HEK293 (cell line): ENCODE results near the gene MED6.

Experiments used
- CTCF ChIA-PET: fragments of 350-600 bp; formaldehyde crosslinking; extraction: SDS; loops from one replicate; lab custom pipeline; 2021; ENCODE audit warnings: antibody characterized with exemption; lab: Yijun Ruan, JAX
- POLR2A ChIA-PET: fragments of 300-600 bp; formaldehyde crosslinking; extraction: SDS; loops from one replicate; lab custom pipeline; 2020; ENCODE audit warnings: antibody characterized with exemption, inconsistent platforms; lab: Yijun Ruan, JAX
- H3K27ac ChIP-seq: fragments of 200-500 bp; sonication (Bioruptor generic); 2 replicates; pipeline ENCODE4 v1.5.1; 2014; ENCODE audit warnings: low read depth, low read length, control low read depth, inconsistent platforms; ENCODE audit errors: extremely low read depth
- H3K36me3 ChIP-seq, 2 experiments: fragments of 200-500 bp in 1 of 2; sonication (Bioruptor generic) in 1 of 2; 1 replicate in 1 of 2; 2 replicates in 1 of 2; pipeline ENCODE4 v1.5.1; 2014 to 2017; ENCODE audit warnings: inconsistent platforms in 2 of 2, low read length in 2 of 2; ENCODE audit not compliant: control insufficient read depth in 2 of 2, insufficient read depth in 1 of 2
- H3K4me1 ChIP-seq: fragments of 200-500 bp; sonication (Bioruptor generic); 2 replicates; pipeline ENCODE4 v1.5.1; 2014; ENCODE audit warnings: mild to moderate bottlenecking, low read length, inconsistent platforms; ENCODE audit not compliant: control insufficient read depth, insufficient read depth
- H3K4me3 ChIP-seq: 2 replicates; pipeline ENCODE4 v1.5.1; 2011; ENCODE audit warnings: low read depth, mild to moderate bottlenecking, control low read depth, low read length, moderate library complexity
- H3K9me3 ChIP-seq: fragments of 200-500 bp; sonication (Bioruptor generic); 2 replicates; pipeline ENCODE4 v1.5.1; 2014; ENCODE audit warnings: low read depth, low read length, inconsistent platforms; ENCODE audit not compliant: control insufficient read depth, insufficient read depth
- SCRT2 ChIP-seq: fragments of 450-650 bp; formaldehyde crosslinking; IDR thresholded peaks from 2 replicates; pipeline ENCODE4 v1.5.1; 2016; ENCODE audit warnings: missing biosample characterization, missing genetic modification characterization
- SP7 ChIP-seq: fragments of 450-650 bp; formaldehyde crosslinking; IDR thresholded peaks from 2 replicates; pipeline ENCODE4 v1.5.1; 2016; ENCODE audit warnings: missing biosample characterization, missing genetic modification characterization
- ZFP3 ChIP-seq: fragments of 450-650 bp; formaldehyde crosslinking; IDR thresholded peaks from 2 replicates; pipeline ENCODE4 v1.5.1; 2016; ENCODE audit warnings: low read depth, missing biosample characterization, missing genetic modification characterization
- ZNF133 ChIP-seq: fragments of 450-650 bp; formaldehyde crosslinking; IDR thresholded peaks from 2 replicates; pipeline ENCODE4 v1.5.1; 2016; ENCODE audit warnings: missing biosample characterization, missing genetic modification characterization
- ZNF48 ChIP-seq: fragments of 450-650 bp; formaldehyde crosslinking; IDR thresholded peaks from 2 replicates; pipeline ENCODE4 v1.5.1; 2016; ENCODE audit warnings: missing biosample characterization, missing genetic modification characterization
- TF ChIP-seq, protein P1 (sequence below): fragments of 450-650 bp; formaldehyde crosslinking; IDR thresholded peaks from 2 replicates; pipeline ENCODE4 v1.5.1; 2016; ENCODE audit warnings: missing biosample characterization, missing genetic modification characterization
- TF ChIP-seq, protein P2 (sequence below): fragments of 450-650 bp; formaldehyde crosslinking; conservative IDR thresholded peaks from 2 replicates; pipeline ENCODE4 v1.5.1; 2016; ENCODE audit warnings: low read depth, missing biosample characterization, missing genetic modification characterization
- TF ChIP-seq, protein P3 (sequence below): fragments of 450-650 bp; formaldehyde crosslinking; IDR thresholded peaks from 2 replicates; pipeline ENCODE4 v1.5.1; 2016; ENCODE audit warnings: missing biosample characterization, missing genetic modification characterization

The MED6 gene

DNA sequence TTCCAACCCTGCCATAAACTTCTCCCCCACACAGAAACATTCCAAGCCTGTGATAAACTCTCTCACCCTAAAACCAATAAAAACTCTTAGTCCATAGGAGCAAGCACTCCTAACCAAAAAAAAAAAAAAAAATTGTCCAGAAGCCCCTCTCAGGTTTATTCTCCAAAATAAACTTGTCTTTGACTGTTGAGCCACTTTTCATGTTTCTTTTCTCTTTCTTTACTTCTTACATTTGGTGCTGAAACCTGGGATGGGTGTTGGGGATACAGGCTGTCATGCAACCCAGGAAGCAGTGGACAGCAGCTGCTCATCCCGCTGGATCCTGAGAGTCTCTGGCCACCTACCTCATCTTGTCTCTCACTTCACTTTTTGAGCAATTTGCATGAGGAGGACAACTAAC lies 63.6 kb downstream of the MED6 start:
- Histone ChIP-seq H3K4me1 (no peaks in the 10 kb centered on the region), H3K36me3 (no peaks in the 10 kb centered on the region), H3K4me3 (no peak overlapping the region), H3K9me3 (no peaks in the 10 kb centered on the region), H3K27ac (no peak overlapping the region)
- ChIA-PET POLR2A (no interaction called here), CTCF (no interaction called here)
- TF ChIP-seq SCRT2 (tag by site-specific recombination): no peak
- TF ChIP-seq, protein P1, sequence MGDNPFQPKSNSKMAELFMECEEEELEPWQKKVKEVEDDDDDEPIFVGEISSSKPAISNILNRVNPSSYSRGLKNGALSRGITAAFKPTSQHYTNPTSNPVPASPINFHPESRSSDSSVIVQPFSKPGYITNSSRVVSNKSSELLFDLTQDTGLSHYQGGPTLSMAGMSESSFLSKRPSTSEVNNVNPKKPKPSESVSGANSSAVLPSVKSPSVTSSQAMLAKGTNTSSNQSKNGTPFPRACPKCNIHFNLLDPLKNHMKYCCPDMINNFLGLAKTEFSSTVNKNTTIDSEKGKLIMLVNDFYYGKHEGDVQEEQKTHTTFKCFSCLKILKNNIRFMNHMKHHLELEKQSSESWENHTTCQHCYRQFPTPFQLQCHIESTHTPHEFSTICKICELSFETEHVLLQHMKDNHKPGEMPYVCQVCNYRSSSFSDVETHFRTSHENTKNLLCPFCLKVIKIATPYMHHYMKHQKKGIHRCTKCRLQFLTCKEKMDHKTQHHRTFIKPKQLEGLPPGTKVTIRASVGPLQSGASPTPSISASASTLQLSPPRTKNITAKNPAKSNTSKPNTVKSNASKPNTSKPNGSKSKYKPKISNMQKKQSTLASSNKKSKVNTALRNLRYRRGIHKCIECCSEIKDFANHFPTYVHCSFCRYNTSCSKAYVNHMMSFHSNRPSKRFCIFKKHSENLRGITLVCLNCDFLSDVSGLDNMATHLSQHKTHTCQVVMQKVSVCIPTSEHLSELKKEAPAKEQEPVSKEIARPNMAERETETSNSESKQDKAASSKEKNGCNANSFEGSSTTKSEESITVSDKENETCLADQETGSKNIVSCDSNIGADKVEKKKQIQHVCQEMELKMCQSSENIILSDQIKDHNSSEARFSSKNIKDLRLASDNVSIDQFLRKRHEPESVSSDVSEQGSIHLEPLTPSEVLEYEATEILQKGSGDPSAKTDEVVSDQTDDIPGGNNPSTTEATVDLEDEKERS: peak; percentile 83; the same call in 1 of the 2 replicates
- TF ChIP-seq SP7 (tag by site-specific recombination): no peak
- TF ChIP-seq, protein P2, sequence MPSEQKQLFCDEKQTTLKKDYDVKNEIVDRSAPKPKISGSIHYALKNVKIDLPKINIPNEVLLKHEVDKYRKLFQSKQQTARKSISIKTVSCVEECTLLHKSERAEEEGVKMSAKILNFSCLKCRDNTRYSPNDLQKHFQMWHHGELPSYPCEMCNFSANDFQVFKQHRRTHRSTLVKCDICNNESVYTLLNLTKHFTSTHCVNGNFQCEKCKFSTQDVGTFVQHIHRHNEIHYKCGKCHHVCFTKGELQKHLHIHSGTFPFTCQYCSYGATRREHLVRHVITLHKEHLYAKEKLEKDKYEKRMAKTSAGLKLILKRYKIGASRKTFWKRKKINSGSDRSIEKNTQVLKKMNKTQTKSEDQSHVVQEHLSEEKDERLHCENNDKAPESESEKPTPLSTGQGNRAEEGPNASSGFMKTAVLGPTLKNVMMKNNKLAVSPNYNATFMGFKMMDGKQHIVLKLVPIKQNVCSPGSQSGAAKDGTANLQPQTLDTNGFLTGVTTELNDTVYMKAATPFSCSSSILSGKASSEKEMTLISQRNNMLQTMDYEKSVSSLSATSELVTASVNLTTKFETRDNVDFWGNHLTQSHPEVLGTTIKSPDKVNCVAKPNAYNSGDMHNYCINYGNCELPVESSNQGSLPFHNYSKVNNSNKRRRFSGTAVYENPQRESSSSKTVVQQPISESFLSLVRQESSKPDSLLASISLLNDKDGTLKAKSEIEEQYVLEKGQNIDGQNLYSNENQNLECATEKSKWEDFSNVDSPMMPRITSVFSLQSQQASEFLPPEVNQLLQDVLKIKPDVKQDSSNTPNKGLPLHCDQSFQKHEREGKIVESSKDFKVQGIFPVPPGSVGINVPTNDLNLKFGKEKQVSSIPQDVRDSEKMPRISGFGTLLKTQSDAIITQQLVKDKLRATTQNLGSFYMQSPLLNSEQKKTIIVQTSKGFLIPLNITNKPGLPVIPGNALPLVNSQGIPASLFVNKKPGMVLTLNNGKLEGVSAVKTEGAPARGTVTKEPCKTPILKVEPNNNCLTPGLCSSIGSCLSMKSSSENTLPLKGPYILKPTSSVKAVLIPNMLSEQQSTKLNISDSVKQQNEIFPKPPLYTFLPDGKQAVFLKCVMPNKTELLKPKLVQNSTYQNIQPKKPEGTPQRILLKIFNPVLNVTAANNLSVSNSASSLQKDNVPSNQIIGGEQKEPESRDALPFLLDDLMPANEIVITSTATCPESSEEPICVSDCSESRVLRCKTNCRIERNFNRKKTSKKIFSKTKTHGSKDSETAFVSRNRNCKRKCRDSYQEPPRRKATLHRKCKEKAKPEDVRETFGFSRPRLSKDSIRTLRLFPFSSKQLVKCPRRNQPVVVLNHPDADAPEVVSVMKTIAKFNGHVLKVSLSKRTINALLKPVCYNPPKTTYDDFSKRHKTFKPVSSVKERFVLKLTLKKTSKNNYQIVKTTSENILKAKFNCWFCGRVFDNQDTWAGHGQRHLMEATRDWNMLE (tag by site-specific recombination): 0 out of 2 replicates have a peak, but pooled peaks have one; percentile 13
- no peak for TF ChIP-seq ZFP3 (tag by site-specific recombination)
- TF ChIP-seq, protein P3, sequence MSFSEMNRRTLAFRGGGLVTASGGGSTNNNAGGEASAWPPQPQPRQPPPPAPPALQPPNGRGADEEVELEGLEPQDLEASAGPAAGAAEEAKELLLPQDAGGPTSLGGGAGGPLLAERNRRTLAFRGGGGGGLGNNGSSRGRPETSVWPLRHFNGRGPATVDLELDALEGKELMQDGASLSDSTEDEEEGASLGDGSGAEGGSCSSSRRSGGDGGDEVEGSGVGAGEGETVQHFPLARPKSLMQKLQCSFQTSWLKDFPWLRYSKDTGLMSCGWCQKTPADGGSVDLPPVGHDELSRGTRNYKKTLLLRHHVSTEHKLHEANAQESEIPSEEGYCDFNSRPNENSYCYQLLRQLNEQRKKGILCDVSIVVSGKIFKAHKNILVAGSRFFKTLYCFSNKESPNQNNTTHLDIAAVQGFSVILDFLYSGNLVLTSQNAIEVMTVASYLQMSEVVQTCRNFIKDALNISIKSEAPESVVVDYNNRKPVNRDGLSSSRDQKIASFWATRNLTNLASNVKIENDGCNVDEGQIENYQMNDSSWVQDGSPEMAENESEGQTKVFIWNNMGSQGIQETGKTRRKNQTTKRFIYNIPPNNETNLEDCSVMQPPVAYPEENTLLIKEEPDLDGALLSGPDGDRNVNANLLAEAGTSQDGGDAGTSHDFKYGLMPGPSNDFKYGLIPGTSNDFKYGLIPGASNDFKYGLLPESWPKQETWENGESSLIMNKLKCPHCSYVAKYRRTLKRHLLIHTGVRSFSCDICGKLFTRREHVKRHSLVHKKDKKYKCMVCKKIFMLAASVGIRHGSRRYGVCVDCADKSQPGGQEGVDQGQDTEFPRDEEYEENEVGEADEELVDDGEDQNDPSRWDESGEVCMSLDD: no peak

DNA sequence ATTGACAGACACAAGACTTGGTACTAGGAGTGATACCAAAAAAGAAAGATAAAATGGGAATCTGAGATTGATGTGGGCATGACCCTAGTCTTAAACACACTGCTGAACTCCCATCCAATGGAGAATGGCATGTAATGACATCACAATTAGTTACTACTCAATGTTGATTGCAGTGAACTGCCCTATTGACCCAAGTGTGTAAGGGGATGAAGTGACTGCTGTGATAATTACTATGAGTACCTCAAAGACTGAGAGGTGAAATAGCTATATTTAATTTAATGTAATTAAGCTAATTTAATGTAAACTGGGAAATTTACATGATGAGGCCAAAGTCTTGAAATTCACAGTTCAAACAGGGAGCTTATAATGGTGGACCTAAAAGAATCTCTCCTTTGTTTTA lies 65.6 kb downstream of the MED6 start, which contains the start of gene ADAM20:
Gene ADAM20, minus strand, starts transcription at position 101 of the 400 bp plus-strand sequence. CDS start 10,247 bp downstream, outside the sequence.
- Histone ChIP-seq H3K4me1 (no peaks in the 10 kb centered on the region), H3K4me3 (no peak within 1 kb of the TSS), H3K36me3 (no peaks in the 10 kb centered on the region), H3K27ac (no peak within 1 kb of the TSS), H3K9me3 (no peaks in the 10 kb centered on the region)
- ChIA-PET POLR2A (no interaction called here), CTCF (interaction anchor here (0.7 kb wide), 1 partner anchor 32 kb away, joined by 6 read pairs; no protein-coding TSS in a partner anchor)
- no peak for TF ChIP-seq ZNF48
- no peak for TF ChIP-seq ZNF133 (tag by site-specific recombination)
